Astrocyte of the spinal cord (primary cell): ENCODE data around the gene TRIM50.
A peak's percentile ranks its signal among the peaks of the same experiment; 100 is the strongest.

ENCODE experiments used
- DNase-seq: peaks from one replicate; pipeline ENCODE4 v3.0.0; 2011; ENCODE audit warnings: low read depth, low spot score
- H3K4me3 ChIP-seq: 2 replicates; pipeline ENCODE4 v1.5.1; 2011; ENCODE audit warnings: low read depth, mild to moderate bottlenecking, low read length, moderate library complexity
- in situ Hi-C: cut with HindIII; loops from 2 replicates; pipeline ENCODE4 v1.10.0; 2017; ENCODE audit warnings: low sequenced_read_pairs
- TF ChIP-seq, protein P1 (sequence below): IDR thresholded peaks from 2 replicates; pipeline ENCODE4 v1.5.1; 2012; ENCODE audit warnings: low read depth, mild to moderate bottlenecking, low read length, inconsistent platforms

The TRIM50 gene

DNA sequence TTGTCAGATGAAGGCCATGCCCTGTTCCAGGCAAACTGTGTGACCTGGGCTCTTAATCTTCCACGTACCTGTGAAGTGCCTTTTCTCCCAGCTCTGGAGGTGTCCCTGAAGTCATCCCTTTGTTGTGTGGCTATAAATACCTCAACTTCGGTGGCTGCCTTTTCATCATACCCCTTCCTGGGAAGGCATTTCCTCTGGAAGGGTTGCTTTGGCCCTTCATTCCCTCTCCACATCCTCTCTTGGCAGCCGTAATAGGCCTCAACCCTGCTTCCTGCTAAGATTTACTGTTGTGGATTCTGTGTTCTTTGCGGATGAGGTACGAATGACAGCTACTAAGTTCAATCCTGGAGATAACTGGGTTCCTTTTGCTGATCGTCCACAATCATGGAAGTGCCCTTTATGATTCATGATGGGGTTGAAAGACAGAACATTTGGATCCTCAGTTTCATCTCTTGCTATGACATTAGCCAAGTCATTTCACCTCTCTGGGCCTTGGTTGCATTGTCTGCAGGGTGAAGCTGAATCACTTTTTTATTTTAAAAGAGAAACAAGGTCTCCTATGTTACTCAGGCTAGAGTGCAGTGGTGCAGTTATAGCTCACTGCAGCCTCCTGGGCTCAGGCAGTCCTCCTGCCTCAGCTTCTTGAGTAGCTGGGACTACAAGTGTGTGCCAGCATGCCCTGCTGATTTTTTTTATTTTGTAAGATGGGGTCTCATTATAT lies 23.7 kb upstream of the TRIM50 start:
- peak; percentile 19 for DNase-seq
- H3K4me3 ChIP-seq: no peak overlapping the region
- TF ChIP-seq, protein P1, sequence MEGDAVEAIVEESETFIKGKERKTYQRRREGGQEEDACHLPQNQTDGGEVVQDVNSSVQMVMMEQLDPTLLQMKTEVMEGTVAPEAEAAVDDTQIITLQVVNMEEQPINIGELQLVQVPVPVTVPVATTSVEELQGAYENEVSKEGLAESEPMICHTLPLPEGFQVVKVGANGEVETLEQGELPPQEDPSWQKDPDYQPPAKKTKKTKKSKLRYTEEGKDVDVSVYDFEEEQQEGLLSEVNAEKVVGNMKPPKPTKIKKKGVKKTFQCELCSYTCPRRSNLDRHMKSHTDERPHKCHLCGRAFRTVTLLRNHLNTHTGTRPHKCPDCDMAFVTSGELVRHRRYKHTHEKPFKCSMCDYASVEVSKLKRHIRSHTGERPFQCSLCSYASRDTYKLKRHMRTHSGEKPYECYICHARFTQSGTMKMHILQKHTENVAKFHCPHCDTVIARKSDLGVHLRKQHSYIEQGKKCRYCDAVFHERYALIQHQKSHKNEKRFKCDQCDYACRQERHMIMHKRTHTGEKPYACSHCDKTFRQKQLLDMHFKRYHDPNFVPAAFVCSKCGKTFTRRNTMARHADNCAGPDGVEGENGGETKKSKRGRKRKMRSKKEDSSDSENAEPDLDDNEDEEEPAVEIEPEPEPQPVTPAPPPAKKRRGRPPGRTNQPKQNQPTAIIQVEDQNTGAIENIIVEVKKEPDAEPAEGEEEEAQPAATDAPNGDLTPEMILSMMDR: no peak
- in situ Hi-C loops: no loop called here

DNA sequence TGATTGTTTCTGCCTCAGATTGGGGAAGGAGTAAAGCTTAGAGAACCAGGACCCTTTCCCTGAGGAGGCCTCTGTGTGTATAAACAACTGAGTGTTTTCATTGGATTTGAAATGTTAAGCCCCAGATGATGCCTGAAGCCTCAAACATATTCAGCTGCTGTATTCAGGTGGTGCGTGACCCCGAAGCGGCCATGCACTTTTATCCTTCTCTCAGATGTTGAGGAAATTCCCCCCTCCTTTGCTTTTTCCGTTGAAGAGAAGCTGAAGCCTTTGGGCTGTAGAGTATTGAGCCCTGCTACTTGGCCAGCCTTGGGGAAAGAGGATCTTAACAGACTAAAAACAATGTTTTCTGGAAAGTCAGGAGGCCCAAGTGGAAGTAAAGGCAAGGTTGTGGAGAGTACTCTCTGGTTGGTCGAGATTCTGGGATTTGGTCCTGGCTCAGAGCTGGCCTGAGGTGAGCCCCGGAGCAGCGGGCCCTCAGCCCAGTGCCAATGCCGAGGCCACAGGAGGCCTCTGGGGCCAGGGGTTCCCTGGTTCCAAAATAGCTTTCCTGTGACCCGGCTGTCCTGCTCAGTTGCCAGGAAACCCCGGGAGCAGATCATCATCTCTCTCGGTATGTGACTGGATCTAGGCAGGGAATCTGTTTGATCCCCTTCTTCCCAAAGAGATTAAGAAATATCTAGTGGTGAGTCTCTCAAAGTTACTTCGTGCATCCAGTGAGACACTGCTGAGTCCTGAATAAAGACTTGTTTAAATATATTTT lies 22.6 kb upstream of the TRIM50 start:
- in situ Hi-C loops: no loop called here
- TF ChIP-seq, protein P1: no peak
- no peak for DNase-seq
- no peak overlapping the region for H3K4me3 ChIP-seq

DNA sequence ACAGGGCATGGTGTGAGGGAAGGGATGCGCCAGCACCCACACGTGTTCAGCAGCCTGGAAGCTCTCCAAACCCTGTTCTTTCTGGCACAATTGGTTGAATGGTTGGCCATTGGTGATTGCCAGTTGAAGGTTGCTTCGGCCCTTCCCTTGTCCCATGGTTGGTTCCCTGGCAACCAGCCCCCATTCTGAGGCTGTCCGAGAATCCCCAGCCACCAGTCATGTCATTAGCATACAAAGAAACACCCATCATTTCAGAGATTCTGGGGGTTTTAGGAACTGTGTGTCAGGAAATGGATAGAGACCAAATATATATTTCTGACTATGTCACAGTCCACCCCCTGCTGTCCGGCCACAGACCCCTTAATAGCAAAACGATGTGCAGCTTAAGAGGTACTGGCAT lies 21.9 kb upstream of the TRIM50 start:
- in situ Hi-C loops: no loop called here
- DNase-seq: no peak
- TF ChIP-seq, protein P1: no peak
- H3K4me3 ChIP-seq: no peak overlapping the region

DNA sequence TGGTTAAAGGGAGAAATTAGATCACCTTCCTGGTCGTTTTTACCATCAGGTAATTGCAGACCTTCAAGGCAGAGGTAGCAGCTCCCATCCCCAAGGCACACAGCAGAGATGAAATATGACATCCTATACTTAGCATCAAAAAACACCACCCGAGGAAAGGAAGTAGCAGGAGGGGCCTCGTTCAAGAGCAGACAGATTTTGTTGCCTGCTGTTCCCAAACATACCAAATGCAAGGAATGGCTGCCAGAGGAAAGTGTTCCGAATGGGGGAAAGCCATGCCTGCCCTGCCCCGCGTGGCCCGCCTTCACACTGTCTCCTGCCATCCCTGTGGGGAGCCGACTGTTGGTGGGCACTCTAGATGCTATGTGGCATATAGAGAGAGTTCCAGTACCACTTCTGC lies 18.1 kb upstream of the TRIM50 start:
- DNase-seq: no peak
- no peak overlapping the region for H3K4me3 ChIP-seq
- TF ChIP-seq, protein P1: no peak
- in situ Hi-C loops: no loop called here

DNA sequence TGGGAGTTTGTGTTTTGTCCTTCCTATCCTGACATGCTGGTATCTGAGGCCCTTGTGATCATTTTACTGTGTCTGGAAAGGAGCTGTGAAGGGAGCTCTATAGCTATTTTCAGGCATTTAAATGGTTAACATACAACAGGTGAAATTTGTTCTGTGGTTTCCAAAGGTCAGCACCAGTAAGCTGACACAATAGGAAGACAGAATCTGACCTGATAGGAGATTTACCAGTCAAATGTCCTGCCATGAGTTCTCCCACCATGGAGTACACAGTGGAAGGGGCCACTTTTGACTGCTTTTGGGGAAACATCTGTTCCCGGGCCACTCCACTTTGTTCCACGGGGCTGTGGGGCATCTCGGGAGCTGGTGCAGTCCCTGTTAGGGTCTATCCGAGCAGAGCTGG lies 17.7 kb upstream of the TRIM50 start:
- in situ Hi-C loops: no loop called here
- TF ChIP-seq, protein P1: no peak
- no peak for DNase-seq
- no peak overlapping the region for H3K4me3 ChIP-seq

DNA sequence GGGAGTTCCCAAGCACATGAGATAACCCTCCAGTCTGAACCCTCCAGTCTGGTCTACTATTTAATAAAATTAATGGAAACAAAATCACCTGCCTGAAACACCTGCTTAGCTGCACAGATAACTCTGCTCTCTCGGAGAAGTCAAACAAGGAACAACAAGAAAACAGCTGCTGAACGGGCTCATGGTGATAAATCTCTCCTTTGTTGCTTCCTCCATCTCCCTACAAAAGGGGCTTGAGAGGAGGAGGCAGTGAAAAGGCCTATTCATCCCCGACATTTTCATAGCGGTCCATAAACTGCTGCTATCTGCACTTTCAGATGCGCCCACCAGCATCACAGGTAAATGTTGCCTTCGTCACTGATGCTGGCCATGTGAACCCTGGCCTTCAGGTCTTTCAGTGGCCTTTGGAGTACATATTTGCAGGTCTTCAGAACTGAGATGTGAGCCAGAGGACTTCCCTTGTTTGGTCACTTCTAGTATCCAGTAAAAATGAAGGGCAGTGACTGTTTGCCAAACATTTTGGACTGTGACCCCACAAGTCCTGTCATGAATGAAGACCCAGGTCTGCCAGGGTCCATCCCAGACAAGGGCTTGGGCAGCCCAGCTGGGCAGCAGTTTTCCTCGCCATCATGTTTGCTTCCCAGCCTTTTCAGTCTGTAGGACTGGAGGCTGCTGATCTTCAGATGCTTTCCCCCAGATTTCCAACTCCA lies 15.9 kb upstream of the TRIM50 start:
- no peak for DNase-seq
- in situ Hi-C loops: no loop called here
- H3K4me3 ChIP-seq: no peak overlapping the region
- TF ChIP-seq, protein P1: no peak
